HEK293T (cell line): ENCODE results near the gene SERPINA6.
"Not testable (repeated sequence)": the region's sequence is repeated elsewhere in the genome, so short reads cannot be mapped to it uniquely, and the experiment has no call there.

Source experiments
- CTCF ChIA-PET: fragments of 350-600 bp; formaldehyde crosslinking; extraction: SDS; loops from one replicate; lab custom pipeline; 2021; ENCODE audit warnings: antibody characterized with exemption, inconsistent platforms; lab: Yijun Ruan, JAX
- POLR2A ChIA-PET: fragments of 350-600 bp; formaldehyde crosslinking; extraction: SDS; loops from one replicate; lab custom pipeline; 2020; ENCODE audit warnings: antibody characterized with exemption, inconsistent platforms; lab: Yijun Ruan, JAX
- DNase-seq: peaks from one replicate; pipeline ENCODE4 v3.0.0; 2012; ENCODE audit warnings: mixed read lengths; ENCODE audit errors: extremely low spot score
- ARNT ChIP-seq: fragments of 450-650 bp; IDR thresholded peaks from 2 replicates; pipeline ENCODE4 v1.6.1; 2017; ENCODE audit warnings: mild to moderate bottlenecking
- BHLHE40 ChIP-seq: fragments of 450-650 bp; IDR thresholded peaks from 2 replicates; pipeline ENCODE4 v1.6.1; 2016; ENCODE audit warnings: mild to moderate bottlenecking, moderate library complexity, borderline replicate concordance
- CTBP1 ChIP-seq: fragments of 450-650 bp; IDR thresholded peaks from 2 replicates; pipeline ENCODE4 v1.6.1; 2016; ENCODE audit warnings: borderline replicate concordance
- ELF4 ChIP-seq: fragments of 450-650 bp; IDR thresholded peaks from 2 replicates; pipeline ENCODE4 v1.6.1; 2017; ENCODE audit warnings: antibody characterized with exemption
- FOXA1 ChIP-seq: fragments of 450-650 bp; IDR thresholded peaks from 2 replicates; pipeline ENCODE4 v1.6.1; 2016; ENCODE audit warnings: mild to moderate bottlenecking
- FOXK2 ChIP-seq: fragments of 450-650 bp; IDR thresholded peaks from 2 replicates; pipeline ENCODE4 v1.6.1; 2016; ENCODE audit warnings: mild to moderate bottlenecking
- FOXM1 ChIP-seq: fragments of 450-650 bp; IDR thresholded peaks from 2 replicates; pipeline ENCODE4 v1.6.1; 2017; ENCODE audit warnings: mild to moderate bottlenecking, borderline replicate concordance
- HDGF ChIP-seq: fragments of 450-650 bp; IDR thresholded peaks from 2 replicates; pipeline ENCODE4 v1.6.1; 2017; ENCODE audit warnings: antibody characterized with exemption, borderline replicate concordance
- L3MBTL2 ChIP-seq: fragments of 450-650 bp; conservative IDR thresholded peaks from 2 replicates; pipeline ENCODE4 v1.6.1; 2016; ENCODE audit warnings: mild to moderate bottlenecking
- LEF1 ChIP-seq: fragments of 450-650 bp; IDR thresholded peaks from 2 replicates; pipeline ENCODE4 v1.6.1; 2017; ENCODE audit warnings: mild to moderate bottlenecking, borderline replicate concordance
- NFRKB ChIP-seq: fragments of 450-650 bp; IDR thresholded peaks from 2 replicates; pipeline ENCODE4 v1.6.1; 2016; ENCODE audit warnings: mild to moderate bottlenecking, moderate library complexity
- PKNOX1 ChIP-seq: fragments of 450-650 bp; IDR thresholded peaks from 2 replicates; pipeline ENCODE4 v1.6.1; 2016
- SP1 ChIP-seq: fragments of 450-650 bp; IDR thresholded peaks from 2 replicates; pipeline ENCODE4 v1.6.1; 2017
- SUZ12 ChIP-seq: fragments of 450-650 bp; IDR thresholded peaks from 2 replicates; pipeline ENCODE4 v1.6.1; 2016; ENCODE audit warnings: mild to moderate bottlenecking
- TARDBP ChIP-seq: fragments of 450-650 bp; IDR thresholded peaks from 2 replicates; pipeline ENCODE4 v1.6.1; 2016
- ZNF384 ChIP-seq: fragments of 450-650 bp; IDR thresholded peaks from 2 replicates; pipeline ENCODE4 v1.6.1; 2016

Gene SERPINA6

GRCh38 chr14:94355191-94355794 is 32.2 kb upstream of the SERPINA6 start:
- TF ChIP-seq LEF1, result no peak
- TF ChIP-seq FOXM1, result no peak
- no peak for TF ChIP-seq BHLHE40
- TF ChIP-seq FOXA1, result no peak
- TF ChIP-seq NFRKB, result no peak
- no peak for TF ChIP-seq SP1
- no peak for TF ChIP-seq FOXK2
- TF ChIP-seq L3MBTL2, result no peak
- no peak for TF ChIP-seq TARDBP
- TF ChIP-seq ELF4, result no peak
- TF ChIP-seq PKNOX1, result no peak
- TF ChIP-seq ARNT, result no peak
- no peak for TF ChIP-seq ZNF384
- no peak for TF ChIP-seq CTBP1
- TF ChIP-seq HDGF, result no peak
- no peak for TF ChIP-seq SUZ12
- CTCF ChIA-PET, result no interaction called here
- POLR2A ChIA-PET, result no interaction called here
- DNase-seq, result no peak

GRCh38 chr14:94354638-94355185 is 31.6 kb upstream of the SERPINA6 start:
- POLR2A ChIA-PET, result no interaction called here
- DNase-seq, result no peak
- CTCF ChIA-PET, result no interaction called here
- TF ChIP-seq L3MBTL2, result no peak
- TF ChIP-seq SUZ12, result no peak
- no peak for TF ChIP-seq FOXK2
- no peak for TF ChIP-seq ELF4
- no peak for TF ChIP-seq ARNT
- no peak for TF ChIP-seq FOXM1
- no peak for TF ChIP-seq LEF1
- TF ChIP-seq PKNOX1, result no peak
- no peak for TF ChIP-seq BHLHE40
- no peak for TF ChIP-seq SP1
- TF ChIP-seq TARDBP, result no peak

- POLR2A ChIA-PET, CTCF ChIA-PET: not testable (repeated sequence)
Measured at GRCh38 chr14:94354190-94354589, 31.1 kb upstream of the SERPINA6 start.

GRCh38 chr14:94349276-94349675 is 26.1 kb upstream of the SERPINA6 start:
- no peak for TF ChIP-seq L3MBTL2
- no peak for TF ChIP-seq SUZ12
- TF ChIP-seq FOXA1, result no peak
- no peak for TF ChIP-seq ELF4
- TF ChIP-seq ARNT, result no peak
- TF ChIP-seq NFRKB, result no peak
- TF ChIP-seq FOXM1, result no peak
- TF ChIP-seq CTBP1, result no peak
- TF ChIP-seq FOXK2, result no peak
- TF ChIP-seq BHLHE40, result no peak
- no peak for TF ChIP-seq LEF1
- no peak for TF ChIP-seq SP1
- TF ChIP-seq PKNOX1, result no peak
- TF ChIP-seq HDGF, result no peak
- no peak for TF ChIP-seq TARDBP
- DNase-seq, result no peak
- ChIA-PET CTCF (interaction anchor here (0.5 kb wide), 1 partner anchor 1056 kb away, joined by 3 read pairs; no protein-coding TSS in a partner anchor), POLR2A (no interaction called here)

More at GRCh38 chr14:94354190-94354589, 31.1 kb upstream of the SERPINA6 start:
- DNase-seq, result not testable (repeated sequence)

- TF ChIP-seq ELF4, result no peak
- TF ChIP-seq BHLHE40, result no peak
- TF ChIP-seq L3MBTL2, result no peak
- TF ChIP-seq TARDBP, result no peak
- no peak for TF ChIP-seq HDGF
- TF ChIP-seq CTBP1, result no peak
- no peak for TF ChIP-seq LEF1
- no peak for TF ChIP-seq FOXM1
- no peak for TF ChIP-seq SUZ12
- no peak for TF ChIP-seq NFRKB
- no peak for TF ChIP-seq PKNOX1
- TF ChIP-seq ARNT, result no peak
- TF ChIP-seq FOXK2, result no peak
- TF ChIP-seq SP1, result no peak
- no peak for TF ChIP-seq FOXA1
- TF ChIP-seq ZNF384, result no peak
- no peak for DNase-seq
- CTCF ChIA-PET, result no interaction called here
- POLR2A ChIA-PET, result no interaction called here
Measured at GRCh38 chr14:94348836-94349235, 25.7 kb upstream of the SERPINA6 start.
